Coronary artery (tissue), 2 donors: ENCODE measurements around the gene GRIK2.
"Not testable (repeated sequence)": the region's sequence is repeated elsewhere in the genome, so short reads cannot be mapped to it uniquely, and the experiment has no call there.

ENCODE experiments used
- DNase-seq: peaks from one replicate; pipeline ENCODE4 v3.0.0-alpha.2; 2017; ENCODE audit warnings: low spot score
- H3K27ac ChIP-seq, 2 donors: fragments of 200-600 bp; sonication (generic); one replicate each; pipeline ENCODE4 v1.5.1; 2016 to 2019
- H3K4me3 ChIP-seq: fragments of 200-600 bp; sonication (generic); 2 replicates; pipeline ENCODE4 v1.5.1; 2016; ENCODE audit warnings: mild to moderate bottlenecking, moderate library complexity
- CTCF ChIP-seq: fragments of 200-600 bp; sonication (generic); IDR thresholded peaks from one replicate; pipeline ENCODE4 v1.5.1; 2019; ENCODE audit warnings: antibody characterized with exemption

Gene GRIK2

GRCh38 chr6:101393251-101393828 lies at the start of gene GRIK2:
GRIK2 (plus strand) TSS chr6:101393708.
- Histone ChIP-seq H3K27ac (no peak within 1 kb of the TSS), H3K4me3 (peak within 1 kb of the TSS; percentile 67)
- no peak for TF ChIP-seq CTCF
- DNase-seq, result no peak

GRCh38 chr6:101344885-101345284 lies 48.6 kb upstream of the GRIK2 start:
- H3K4me3 ChIP-seq, result no peak overlapping the region
- H3K27ac ChIP-seq, result no peak overlapping the region
- no peak for DNase-seq
- TF ChIP-seq CTCF, result no peak

- TF ChIP-seq CTCF, result no peak
- Histone ChIP-seq H3K4me3 (no peak overlapping the region), H3K27ac (no peak overlapping the region)
- DNase-seq, result no peak
Measured at GRCh38 chr6:101348816-101349215, 44.7 kb upstream of the GRIK2 start.

GRCh38 chr6:101350631-101351030 lies 42.9 kb upstream of the GRIK2 start:
- not testable (repeated sequence) for DNase-seq, H3K27ac ChIP-seq, H3K4me3 ChIP-seq

GRCh38 chr6:101351173-101351572 lies 42.3 kb upstream of the GRIK2 start:
- Histone ChIP-seq H3K27ac (no peak overlapping the region), H3K4me3 (no peak overlapping the region)
- no peak for TF ChIP-seq CTCF
- no peak for DNase-seq

- Histone ChIP-seq H3K4me3 (no peak overlapping the region), H3K27ac (no peak overlapping the region)
- no peak for TF ChIP-seq CTCF
- no peak for DNase-seq
Measured at GRCh38 chr6:101352316-101352715, 41.2 kb upstream of the GRIK2 start.

- TF ChIP-seq CTCF, result no peak
- H3K4me3 ChIP-seq, result no peak overlapping the region
- no peak overlapping the region for H3K27ac ChIP-seq
- DNase-seq, result no peak
Measured at GRCh38 chr6:101365181-101365580, 28.3 kb upstream of the GRIK2 start.

GRCh38 chr6:101379926-101380325 lies 13.6 kb upstream of the GRIK2 start:
- no peak for TF ChIP-seq CTCF
- H3K4me3 ChIP-seq, result no peak overlapping the region
- no peak for DNase-seq
- H3K27ac ChIP-seq, result no peak overlapping the region
